GM12865 (cell line): ENCODE results near the gene TXNRD3.

ENCODE experiments used
- DNase-seq: peaks from one replicate; pipeline ENCODE4 v3.0.0; 2010; ENCODE audit warnings: low read depth
- H3K4me3 ChIP-seq: 2 replicates; pipeline ENCODE4 v1.5.1; 2011; ENCODE audit warnings: mild to moderate bottlenecking, low read depth, low read length, control low read depth
- CTCF ChIP-seq: IDR thresholded peaks from 2 replicates; pipeline ENCODE4 v1.5.1; 2011; ENCODE audit warnings: low read length, control low read depth, low read depth, inconsistent platforms; ENCODE audit not compliant: insufficient read depth; ENCODE audit errors: missing control alignments

TXNRD3 gene

DNA sequence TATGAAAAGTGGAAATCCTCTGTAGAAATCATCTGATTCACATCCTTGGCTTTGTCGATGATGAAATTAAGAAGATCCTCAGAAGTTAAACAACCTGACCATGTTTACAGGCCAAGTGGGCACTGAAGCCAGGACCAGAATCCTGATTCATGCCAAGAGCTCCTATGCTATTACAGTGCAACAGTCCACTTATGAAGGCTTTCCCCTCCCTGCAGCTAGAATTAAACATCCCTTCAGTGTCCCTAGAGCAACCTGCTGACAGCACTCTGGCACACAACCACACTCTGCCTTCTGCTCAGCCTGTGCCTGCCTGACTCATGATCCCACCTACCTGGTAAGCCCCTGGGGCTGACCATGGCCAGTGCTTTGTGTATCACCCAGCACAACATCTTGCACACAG is 33.8 kb downstream of the TXNRD3 start:
- no peak for DNase-seq
- no peak overlapping the region for H3K4me3 ChIP-seq
- no peak for TF ChIP-seq CTCF

GRCh38 chr3:126620738-126621137 is 34.2 kb downstream of the TXNRD3 start:
- H3K4me3 ChIP-seq: no peak overlapping the region
- DNase-seq: no peak
- TF ChIP-seq CTCF: no peak

DNA sequence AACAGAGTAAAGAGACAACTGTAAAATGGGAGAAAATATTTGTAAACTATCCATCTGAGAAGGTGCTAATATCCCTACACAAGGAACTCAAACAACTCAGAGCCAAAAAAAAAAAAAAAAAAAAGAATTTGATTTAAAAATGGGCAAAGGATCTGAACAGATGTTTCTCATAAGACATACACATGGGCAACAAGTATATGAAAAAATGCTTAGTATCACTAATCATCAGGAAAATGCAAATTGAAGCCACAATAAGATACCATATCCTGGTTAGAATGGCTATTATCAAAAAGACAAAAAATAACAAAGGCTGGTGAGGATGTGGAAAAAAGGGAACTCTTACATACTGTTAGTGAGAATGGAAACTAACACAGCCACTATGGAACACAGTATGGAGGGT is 36.2 kb downstream of the TXNRD3 start:
- TF ChIP-seq CTCF: no peak
- DNase-seq: no peak
- H3K4me3 ChIP-seq: no peak overlapping the region

- no peak for TF ChIP-seq CTCF
- DNase-seq: no peak
- H3K4me3 ChIP-seq: no peak overlapping the region
These were observed 36.9 kb downstream of the TXNRD3 start for GRCh38 chr3:126618021-126618420.

- no peak for TF ChIP-seq CTCF
- no peak for DNase-seq
- H3K4me3 ChIP-seq: no peak overlapping the region
These were observed 37.4 kb downstream of the TXNRD3 start for GRCh38 chr3:126617571-126617970.

DNA sequence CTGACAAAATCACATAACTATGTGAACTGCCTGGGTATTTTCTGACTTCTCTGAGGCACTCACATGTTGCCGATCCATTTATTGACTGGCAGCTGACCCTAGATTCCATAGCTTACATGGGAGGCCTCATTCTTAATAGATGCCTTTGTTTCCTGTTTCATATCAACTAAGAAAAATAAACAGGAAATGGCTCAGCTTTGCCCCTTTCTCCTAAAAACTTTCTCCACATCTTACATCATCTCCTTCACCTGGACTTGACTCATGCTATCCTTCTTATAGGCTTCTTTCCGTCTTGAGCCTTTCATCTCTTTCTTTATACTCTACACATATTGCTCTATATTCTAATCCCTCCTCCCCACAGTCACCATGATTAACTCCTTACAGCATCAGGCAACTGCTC is 38.0 kb downstream of the TXNRD3 start:
- TF ChIP-seq CTCF: no peak
- no peak for DNase-seq

GRCh38 chr3:126613479-126614188 is 41.3 kb downstream of the TXNRD3 start:
- DNase-seq: no peak
- no peak for TF ChIP-seq CTCF
- H3K4me3 ChIP-seq: no peak overlapping the region

More for the DNA sequence above, 38.0 kb downstream of the TXNRD3 start:
- H3K4me3 ChIP-seq: no peak overlapping the region
